Astrocyte of the spinal cord (primary cell): Measurements from ENCODE around the gene S100A5.

Source experiments
- DNase-seq: peaks from one replicate; pipeline ENCODE4 v3.0.0; 2011; ENCODE audit warnings: low read depth, low spot score
- H3K4me3 ChIP-seq: 2 replicates; pipeline ENCODE4 v1.5.1; 2011; ENCODE audit warnings: low read depth, mild to moderate bottlenecking, low read length, moderate library complexity
- CTCF ChIP-seq: IDR thresholded peaks from 2 replicates; pipeline ENCODE4 v1.5.1; 2012; ENCODE audit warnings: low read depth, mild to moderate bottlenecking, low read length, inconsistent platforms
- in situ Hi-C: cut with HindIII; loops from 2 replicates; pipeline ENCODE4 v1.10.0; 2017; ENCODE audit warnings: low sequenced_read_pairs

S100A5 gene

GRCh38 chr1:153542956-153543711, 2.4 kb upstream of the S100A5 start:
- in situ Hi-C loops, result no loop called here
- H3K4me3 ChIP-seq, result no peak overlapping the region
- no peak for DNase-seq
- TF ChIP-seq CTCF, result no peak

GRCh38 chr1:153541641-153542590, 1.2 kb upstream of the S100A5 start:
- in situ Hi-C loops, result no loop called here
- DNase-seq, result no peak
- no peak overlapping the region for H3K4me3 ChIP-seq
- TF ChIP-seq CTCF, result no peak

GRCh38 chr1:153539395-153540093, 1.2 kb downstream of the S100A5 start:
- DNase-seq, result no peak
- TF ChIP-seq CTCF, result no peak
- H3K4me3 ChIP-seq, result no peak overlapping the region
- in situ Hi-C loops, result no loop called here

- DNase-seq, result no peak
- TF ChIP-seq CTCF, result no peak
- in situ Hi-C loops, result no loop called here
- H3K4me3 ChIP-seq, result no peak overlapping the region
These were observed 2.4 kb downstream of the S100A5 start for GRCh38 chr1:153538315-153538821.

- in situ Hi-C loops, result no loop called here
- no peak overlapping the region for H3K4me3 ChIP-seq
- no peak for DNase-seq
- TF ChIP-seq CTCF, result no peak
These were observed 3.4 kb downstream of the S100A5 start for GRCh38 chr1:153537376-153537730.

- no peak overlapping the region for H3K4me3 ChIP-seq
- in situ Hi-C loops, result no loop called here
- no peak for TF ChIP-seq CTCF
- DNase-seq, result no peak
These were observed 3.9 kb downstream of the S100A5 start for GRCh38 chr1:153536671-153537375.
